SK-N-DZ (cell line): Measurements from ENCODE around the gene CNTRL.

Source experiments
- small RNA-seq, 2 experiments: library from RNA; depleted of rRNA; stranded (forward); fragments of <200 nt; gene quantifications; one replicate each; pipeline ENCODE3, GENCODE V24; 2014

CNTRL gene

Small RNA genes lying within 50 kb of the gene (small RNA-seq; reads per million reads assigned to genes)
- 0 reads per million in 2 experiments for gene RN7SL181P
